Cardiac muscle cell (in vitro differentiated cells and primary cell): Measurements from ENCODE around the gene PHF20. TPM values are rescaled to one million over a fixed set of nuclear protein-coding genes. Genes with fewer than 3 reads are reported as not detected.

ENCODE experiments used
- DNase-seq, 2 donors: peaks; one replicate each; pipeline versions ENCODE4 v3.0.0 to v3.0.0-alpha.2; 2010 to 2017; ENCODE audit warnings: low read depth in 1 of 2, low spot score in 1 of 2
- H3K27ac ChIP-seq: fragments of 200-600 bp; sonication (generic); 2 replicates; pipeline ENCODE4 v1.5.1; 2016
- H3K27me3 ChIP-seq: fragments of 200-600 bp; sonication (generic); 2 replicates; pipeline ENCODE4 v1.6.0; 2016; ENCODE audit warnings: control low read depth
- H3K36me3 ChIP-seq: fragments of 200-600 bp; sonication (generic); 2 replicates; pipeline ENCODE4 v1.5.1; 2016; ENCODE audit warnings: control low read depth
- H3K4me1 ChIP-seq: fragments of 200-600 bp; sonication (generic); 2 replicates; pipeline ENCODE4 v1.8.1; 2017; ENCODE audit warnings: low read depth, mild to moderate bottlenecking, mixed run types
- H3K4me3 ChIP-seq: fragments of 200-600 bp; sonication (generic); 2 replicates; pipeline ENCODE4 v1.5.1; 2016; ENCODE audit warnings: mild to moderate bottlenecking
- H3K9me3 ChIP-seq: fragments of 200-600 bp; sonication (generic); 2 replicates; pipeline ENCODE4 v1.5.1; 2017; ENCODE audit warnings: low read depth, mild to moderate bottlenecking, control low read depth
- polyA plus RNA-seq: library from polyadenylated mRNA; unstranded; fragments of >200 nt; fragmentation: Nextera tagmentation; extraction: Ambion mirVana; gene quantifications from 2 replicates; pipeline ENCODE4 v1.2.1, GENCODE V29; 2016
- total RNA-seq: library from RNA; depleted of rRNA; stranded (reverse); fragments of >200 nt; gene quantifications from 2 replicates; pipeline ENCODE4 v1.2.3, GENCODE V29; 2016
- TF ChIP-seq, protein P1 (sequence below): IDR thresholded peaks from 2 replicates; pipeline ENCODE4 v1.5.1; 2012; ENCODE audit warnings: low read depth, mild to moderate bottlenecking, low read length

The PHF20 gene
- total and polyA plus RNA-seq, 2 experiments from 2014 or later = 42.0 to 49.6 TPM

DNA sequence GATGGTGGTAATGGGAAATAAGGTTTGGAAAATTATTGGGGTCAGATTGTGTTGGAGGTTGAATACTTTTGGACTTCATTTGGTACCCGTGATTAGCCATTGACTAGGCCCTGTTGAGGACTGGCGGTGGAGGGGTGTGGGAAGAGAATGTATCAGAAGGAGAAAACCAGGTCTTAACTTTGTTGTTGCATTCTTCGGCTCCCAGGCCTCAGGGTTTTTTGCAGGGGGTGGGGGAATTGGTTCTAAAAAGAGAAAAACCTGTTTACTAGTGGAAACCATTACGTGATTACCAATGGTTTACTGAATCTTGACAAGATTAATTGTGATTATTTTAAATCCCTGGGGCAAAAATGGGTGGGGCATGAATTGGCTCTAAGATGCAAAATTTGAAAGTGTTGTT, 85.1 kb downstream of the PHF20 start:
- TF ChIP-seq, protein P1, sequence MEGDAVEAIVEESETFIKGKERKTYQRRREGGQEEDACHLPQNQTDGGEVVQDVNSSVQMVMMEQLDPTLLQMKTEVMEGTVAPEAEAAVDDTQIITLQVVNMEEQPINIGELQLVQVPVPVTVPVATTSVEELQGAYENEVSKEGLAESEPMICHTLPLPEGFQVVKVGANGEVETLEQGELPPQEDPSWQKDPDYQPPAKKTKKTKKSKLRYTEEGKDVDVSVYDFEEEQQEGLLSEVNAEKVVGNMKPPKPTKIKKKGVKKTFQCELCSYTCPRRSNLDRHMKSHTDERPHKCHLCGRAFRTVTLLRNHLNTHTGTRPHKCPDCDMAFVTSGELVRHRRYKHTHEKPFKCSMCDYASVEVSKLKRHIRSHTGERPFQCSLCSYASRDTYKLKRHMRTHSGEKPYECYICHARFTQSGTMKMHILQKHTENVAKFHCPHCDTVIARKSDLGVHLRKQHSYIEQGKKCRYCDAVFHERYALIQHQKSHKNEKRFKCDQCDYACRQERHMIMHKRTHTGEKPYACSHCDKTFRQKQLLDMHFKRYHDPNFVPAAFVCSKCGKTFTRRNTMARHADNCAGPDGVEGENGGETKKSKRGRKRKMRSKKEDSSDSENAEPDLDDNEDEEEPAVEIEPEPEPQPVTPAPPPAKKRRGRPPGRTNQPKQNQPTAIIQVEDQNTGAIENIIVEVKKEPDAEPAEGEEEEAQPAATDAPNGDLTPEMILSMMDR = no peak
- Histone ChIP-seq H3K4me3 (no peak overlapping the region), H3K27ac (peak overlapping the region; percentile 15), H3K36me3 (no peaks in the 10 kb centered on the region), H3K4me1 (no peaks in the 10 kb centered on the region), H3K9me3 (no peaks in the 10 kb centered on the region), H3K27me3 (no peaks in the 10 kb centered on the region)
- DNase-seq = no peak

DNA sequence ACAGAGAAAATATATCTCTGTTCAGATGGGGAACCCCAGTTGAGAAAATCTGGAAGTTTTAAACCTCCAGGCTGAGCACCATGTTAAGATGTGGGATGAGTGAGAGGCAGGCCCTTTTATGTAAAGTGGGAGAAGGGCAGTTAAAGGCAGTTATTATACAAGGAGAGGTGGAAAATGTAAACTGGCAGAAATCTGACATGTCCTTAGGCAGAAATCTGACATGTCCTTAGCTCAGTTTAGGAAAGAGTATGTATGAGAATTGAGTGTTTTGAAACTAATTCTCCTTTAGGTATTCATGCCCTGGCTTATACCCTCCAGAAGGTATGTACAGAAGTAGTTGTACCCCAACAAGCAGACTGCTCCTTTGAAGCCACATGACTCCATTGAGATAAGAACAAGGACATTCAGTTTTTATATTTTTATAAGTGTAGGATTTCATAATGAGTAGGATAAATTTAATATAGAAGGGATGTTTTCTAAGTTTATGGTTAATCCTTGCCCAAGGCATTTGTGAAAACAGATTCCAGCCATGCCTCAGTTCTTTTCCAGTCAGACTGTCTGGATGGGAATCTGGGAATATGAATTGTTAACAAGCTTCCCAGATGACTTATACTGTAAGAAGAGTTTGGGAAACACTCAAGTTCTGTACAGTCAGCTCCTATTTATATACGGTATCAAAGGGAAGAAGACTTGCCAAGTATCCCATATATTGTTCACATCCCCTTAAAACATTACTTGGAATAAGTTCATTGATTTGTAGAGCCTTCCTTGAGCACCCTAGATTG, 94.8 kb downstream of the PHF20 start:
- Histone ChIP-seq H3K27me3 (no peaks in the 10 kb centered on the region), H3K27ac (no peak overlapping the region), H3K9me3 (no peaks in the 10 kb centered on the region), H3K36me3 (no peaks in the 10 kb centered on the region), H3K4me1 (no peaks in the 10 kb centered on the region), H3K4me3 (no peak overlapping the region)
- no peak for DNase-seq
- TF ChIP-seq, protein P1 = no peak

DNA sequence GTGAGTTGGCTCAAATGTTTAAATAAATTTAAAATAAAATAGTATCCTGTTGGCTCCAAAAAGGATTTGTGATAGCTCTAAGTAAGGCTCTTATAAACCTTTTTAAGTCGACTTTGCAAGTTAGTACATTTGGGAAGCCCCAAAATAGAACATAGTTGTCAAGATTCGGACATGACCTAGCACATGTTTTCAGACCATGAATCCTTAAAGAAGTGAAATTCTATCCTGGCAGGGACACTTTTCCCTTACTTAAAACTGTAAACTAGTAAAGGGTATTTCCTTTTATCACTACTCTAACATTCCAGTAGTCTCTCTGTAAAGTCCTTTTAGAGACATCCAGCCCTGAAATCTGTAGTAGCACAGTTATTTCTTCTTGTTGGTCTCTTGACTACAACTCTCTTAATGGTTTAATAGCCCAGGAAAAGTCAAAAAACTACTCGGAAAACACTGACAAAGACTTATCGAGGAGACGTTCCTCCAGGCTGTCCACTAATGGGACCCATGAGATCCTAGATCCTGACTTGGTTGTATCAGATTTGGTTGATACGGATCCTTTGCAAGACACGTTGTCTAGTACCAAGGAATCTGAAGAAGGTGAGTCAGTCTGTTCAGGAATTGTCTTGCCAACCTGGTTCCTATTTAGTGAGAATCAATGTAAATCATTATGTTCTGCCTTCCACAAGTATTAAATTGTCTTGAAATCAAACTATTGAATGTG, 98.9 kb downstream of the PHF20 start:
- TF ChIP-seq, protein P1 = no peak
- no peaks in the 10 kb centered on the region for H3K36me3 ChIP-seq
- DNase-seq = no peak
- no peaks in the 10 kb centered on the region for H3K27me3 ChIP-seq
- peaks cover 8% of the 10 kb centered on the region for H3K4me1 ChIP-seq
- no peaks in the 10 kb centered on the region for H3K9me3 ChIP-seq
- H3K4me3 ChIP-seq = no peak overlapping the region
- H3K27ac ChIP-seq = peak overlapping the region; percentile 59

DNA sequence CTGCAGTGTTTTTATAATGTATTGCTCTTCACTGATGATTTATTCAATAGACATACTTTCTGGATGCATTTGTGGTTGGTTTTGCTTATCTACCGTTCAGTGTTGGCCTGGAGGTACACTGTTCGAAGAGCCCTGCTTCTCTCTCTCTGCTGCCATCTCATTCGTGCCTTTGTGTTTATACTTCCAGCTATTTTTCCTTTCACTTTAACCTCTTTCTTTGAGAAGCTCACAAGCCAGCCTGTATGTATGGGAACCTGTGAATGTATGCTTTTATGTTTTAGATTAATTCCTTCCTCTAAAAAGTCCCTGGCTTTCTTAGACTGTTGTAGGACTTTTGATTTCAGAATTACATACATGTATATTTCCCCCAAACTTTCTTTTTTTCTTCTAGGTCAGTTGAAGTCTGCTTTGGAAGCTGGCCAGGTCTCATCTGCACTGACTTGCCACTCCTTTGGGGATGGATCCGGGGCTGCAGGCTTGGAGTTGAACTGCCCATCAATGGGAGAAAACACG, 99.5 kb downstream of the PHF20 start:
- H3K4me1 ChIP-seq = peaks cover 14% of the 10 kb centered on the region
- TF ChIP-seq, protein P1 = no peak
- peak overlapping the region; percentile 59 for H3K27ac ChIP-seq
- no peaks in the 10 kb centered on the region for H3K27me3 ChIP-seq
- H3K9me3 ChIP-seq = no peaks in the 10 kb centered on the region
- no peaks in the 10 kb centered on the region for H3K36me3 ChIP-seq
- DNase-seq = peak in 1 of 2 donors; percentile 58
- H3K4me3 ChIP-seq = no peak overlapping the region

DNA sequence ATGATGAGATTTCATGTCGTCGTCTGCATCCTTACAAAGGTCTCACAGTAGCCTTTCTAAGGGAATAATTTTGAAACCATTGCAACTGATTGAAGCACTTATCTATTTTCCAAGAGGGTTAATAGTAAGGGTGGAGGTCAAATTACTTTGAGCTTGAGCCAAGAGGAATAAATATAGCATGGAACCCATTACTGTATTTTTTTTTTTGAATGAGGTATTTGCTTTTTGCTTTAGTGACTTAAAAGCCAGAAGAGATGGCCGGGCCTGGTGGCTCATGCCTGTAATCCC, 104.2 kb downstream of the PHF20 start:
- H3K4me1 ChIP-seq = peaks cover 16% of the 10 kb centered on the region
- H3K27me3 ChIP-seq = no peaks in the 10 kb centered on the region
- TF ChIP-seq, protein P1 = no peak
- peak overlapping the region; percentile 83 for H3K27ac ChIP-seq
- no peak overlapping the region for H3K4me3 ChIP-seq
- DNase-seq = no peak
- no peaks in the 10 kb centered on the region for H3K36me3 ChIP-seq
- H3K9me3 ChIP-seq = no peaks in the 10 kb centered on the region
